A549 (cell line): ENCODE results near the gene RHOF. TPM values are rescaled to one million over a fixed set of nuclear protein-coding genes. Genes with fewer than 3 reads are reported as not detected.

Experiments used
- ATAC-seq, 2 experiments: fragments of 200-7000 bp in 1 of 2; fragments of >200 bp in 1 of 2; cut with Nextera tagmentation in 1 of 2; cut with Tn5 transposase in 1 of 2; 3 replicates each; pipeline versions ENCODE4 v1.8.0 to v1.9.1; 2018 to 2020; ENCODE audit warnings: mild to moderate bottlenecking in 1 of 2, moderate library complexity in 1 of 2
- CTCF ChIA-PET: fragments of 300-600 bp; sonication (Branson Sonifier 250); formaldehyde crosslinking; extraction: SDS; loops from one replicate; lab custom pipeline; 2021; ENCODE audit warnings: antibody characterized with exemption, inconsistent platforms; lab: Yijun Ruan, JAX
- POLR2A ChIA-PET: fragments of 350-600 bp; formaldehyde crosslinking; extraction: SDS; loops from one replicate; lab custom pipeline; 2021; ENCODE audit warnings: antibody characterized with exemption, inconsistent platforms; lab: Yijun Ruan, JAX
- DNase-seq, 2 experiments: peaks; one replicate each; pipeline versions ENCODE4 v3.0.0 to v3.0.0-alpha.2; 2011 to 2016; ENCODE audit warnings: low read depth in 1 of 2, low spot score in 1 of 2
- FAIRE-seq: peaks from 2 replicates; lab custom pipeline; 2011; peaks lifted over from hg19 to GRCh38; lab: Jason Lieb, UNC
- H3K27ac ChIP-seq, 2 experiments: fragments of >200 bp; sonication (Bioruptor Twin); formaldehyde crosslinking; 3 replicates each; pipeline ENCODE4 v1.5.1; 2016 to 2017
- H3K4me1 ChIP-seq: fragments of >200 bp; sonication (Bioruptor Twin); formaldehyde crosslinking; 3 replicates; pipeline ENCODE4 v1.6.1; 2016
- H3K4me2 ChIP-seq: fragments of >200 bp; sonication (Bioruptor Twin); formaldehyde crosslinking; 3 replicates; pipeline ENCODE4 v1.6.1; 2016
- H3K4me3 ChIP-seq: fragments of >200 bp; sonication (Bioruptor Twin); formaldehyde crosslinking; 3 replicates; pipeline ENCODE4 v1.5.1; 2016
- H3K9me3 ChIP-seq: fragments of >200 bp; sonication (Bioruptor Twin); formaldehyde crosslinking; 3 replicates; pipeline ENCODE4 v1.6.1; 2016
- BHLHE40 ChIP-seq: IDR thresholded peaks from 2 replicates; pipeline ENCODE4 v1.6.1; 2012; ENCODE audit warnings: low read depth, low read length, inconsistent platforms
- CBX2 ChIP-seq: fragments of 200-600 bp; sonication (generic); IDR thresholded peaks from 2 replicates; pipeline ENCODE4 v1.6.1; 2016; ENCODE audit warnings: low read depth, mild to moderate bottlenecking, borderline replicate concordance
- CHD4 ChIP-seq: fragments of 200-600 bp; sonication (generic); IDR thresholded peaks from 2 replicates; pipeline ENCODE4 v1.6.1; 2016; ENCODE audit warnings: antibody characterized with exemption, mild to moderate bottlenecking, borderline replicate concordance
- HDAC2 ChIP-seq: fragments of 200-600 bp; sonication (generic); IDR thresholded peaks from 2 replicates; pipeline ENCODE4 v1.6.1; 2016
- JUN ChIP-seq, 2 experiments: fragments of >200 bp; sonication (Bioruptor Twin); formaldehyde crosslinking; IDR thresholded peaks; 2 replicates in 1 of 2; 3 replicates in 1 of 2; pipeline ENCODE4 v1.6.1; 2016 to 2017
- JUNB ChIP-seq: fragments of >200 bp; sonication (Bioruptor Twin); formaldehyde crosslinking; IDR thresholded peaks from 2 replicates; pipeline ENCODE4 v1.6.1; 2016
- NFE2L2 ChIP-seq: fragments of 150-350 bp; conservative IDR thresholded peaks from 2 replicates; pipeline ENCODE4 v1.6.1; 2014; ENCODE audit warnings: low read length
- NR3C1 ChIP-seq: fragments of >200 bp; sonication (Bioruptor Twin); formaldehyde crosslinking; IDR thresholded peaks from 3 replicates; pipeline ENCODE4 v1.6.1; 2017
- PHF8 ChIP-seq: fragments of 200-600 bp; sonication (generic); IDR thresholded peaks from 2 replicates; pipeline ENCODE4 v1.6.1; 2016; ENCODE audit warnings: low read depth, mild to moderate bottlenecking, antibody characterized with exemption, moderate library complexity, borderline replicate concordance
- RAD21 ChIP-seq, 2 experiments: fragments of >200 bp in 1 of 2; sonication (Bioruptor Twin) in 1 of 2; formaldehyde crosslinking in 1 of 2; IDR thresholded peaks in 1 of 2; conservative IDR thresholded peaks in 1 of 2; 2 replicates in 1 of 2; 3 replicates in 1 of 2; pipeline ENCODE4 v1.6.1; 2012 to 2018; ENCODE audit warnings: inconsistent platforms in 1 of 2
- RARB ChIP-seq: fragments of 250-450 bp; sonication (Bioruptor Pico); IDR thresholded peaks from 2 replicates; pipeline ENCODE4 v1.8.0; 2021; ENCODE audit warnings: mild to moderate bottlenecking, moderate library complexity
- RCOR1 ChIP-seq: fragments of 150-350 bp; IDR thresholded peaks from 2 replicates; pipeline ENCODE4 v1.6.1; 2014; ENCODE audit warnings: antibody characterized with exemption, low read length, low read depth
- RNF2 ChIP-seq: fragments of 200-600 bp; sonication (generic); IDR thresholded peaks from 2 replicates; pipeline ENCODE4 v1.6.1; 2016; ENCODE audit warnings: low read depth, mild to moderate bottlenecking, antibody characterized with exemption, moderate library complexity, borderline replicate concordance
- SMC3 ChIP-seq: fragments of >200 bp; sonication (Bioruptor Twin); formaldehyde crosslinking; IDR thresholded peaks from 3 replicates; pipeline ENCODE4 v1.6.1; 2018; ENCODE audit warnings: inconsistent platforms
- SREBF2 ChIP-seq: fragments of 450-650 bp; IDR thresholded peaks from 2 replicates; pipeline ENCODE4 v1.6.1; 2014; ENCODE audit warnings: mild to moderate bottlenecking, moderate library complexity
- ZSCAN20 ChIP-seq: fragments of 250-450 bp; sonication (Bioruptor Pico); IDR thresholded peaks from 2 replicates; pipeline ENCODE4 v1.8.0; 2022; ENCODE audit warnings: mild to moderate bottlenecking, moderate library complexity
- WGBS: methylation state at CpG from one replicate; pipeline ENCODE4 v1.1.6; 2017; ENCODE audit errors: missing lambda C conversion rate; 5-methylcytosine and 5-hydroxymethylcytosine counted together
- polyA plus RNA-seq, 4 experiments: library from polyadenylated mRNA; depleted of rRNA in 3 of 4; stranded (reverse); fragments of >200 nt; fragmentation: RNase III in 1 of 4; extraction: RNeasy Plus Mini Kit Qiagen cat#74134 plus additional on column Dnase treatment in 1 of 4; gene quantifications; 2 replicates in 3 of 4; 3 replicates in 1 of 4; pipeline ENCODE4 v1.2.3, GENCODE V29; 2011 to 2017
- TF ChIP-seq, protein P1 (sequence below): fragments of >200 bp; sonication (Bioruptor Twin); formaldehyde crosslinking; IDR thresholded peaks from 2 replicates; pipeline ENCODE4 v1.6.1; 2016
- TF ChIP-seq, protein P2 (sequence below): fragments of 150-350 bp; IDR thresholded peaks from 2 replicates; pipeline ENCODE4 v1.6.1; 2014; ENCODE audit warnings: low read depth, mild to moderate bottlenecking, low read length
- TF ChIP-seq, protein P3 (sequence below): IDR thresholded peaks from 2 replicates; pipeline ENCODE4 v1.6.1; 2012
- TF ChIP-seq, protein P4 (sequence below): IDR thresholded peaks from 2 replicates; pipeline ENCODE4 v1.6.1; 2012
- TF ChIP-seq, protein P5 (sequence below): fragments of 200-600 bp; sonication (generic); IDR thresholded peaks from 2 replicates; pipeline ENCODE4 v1.6.1; 2016; ENCODE audit warnings: antibody characterized with exemption, mild to moderate bottlenecking, moderate library complexity
- TF ChIP-seq, protein P6 (sequence below): fragments of 250-450 bp; sonication (Bioruptor Pico); IDR thresholded peaks from 2 replicates; pipeline ENCODE4 v1.5.0; 2020; ENCODE audit warnings: low read depth, mild to moderate bottlenecking, moderate library complexity
- TF ChIP-seq, protein P7 (sequence below): fragments of >200 bp; sonication (Bioruptor Twin); formaldehyde crosslinking; IDR thresholded peaks from 3 replicates; pipeline ENCODE4 v1.6.1; 2016

RHOF gene
- polyA plus RNA-seq, 2 of the 4 experiments (the other 2 are of a cell fraction), result 47.1 to 52.3 TPM

DNA sequence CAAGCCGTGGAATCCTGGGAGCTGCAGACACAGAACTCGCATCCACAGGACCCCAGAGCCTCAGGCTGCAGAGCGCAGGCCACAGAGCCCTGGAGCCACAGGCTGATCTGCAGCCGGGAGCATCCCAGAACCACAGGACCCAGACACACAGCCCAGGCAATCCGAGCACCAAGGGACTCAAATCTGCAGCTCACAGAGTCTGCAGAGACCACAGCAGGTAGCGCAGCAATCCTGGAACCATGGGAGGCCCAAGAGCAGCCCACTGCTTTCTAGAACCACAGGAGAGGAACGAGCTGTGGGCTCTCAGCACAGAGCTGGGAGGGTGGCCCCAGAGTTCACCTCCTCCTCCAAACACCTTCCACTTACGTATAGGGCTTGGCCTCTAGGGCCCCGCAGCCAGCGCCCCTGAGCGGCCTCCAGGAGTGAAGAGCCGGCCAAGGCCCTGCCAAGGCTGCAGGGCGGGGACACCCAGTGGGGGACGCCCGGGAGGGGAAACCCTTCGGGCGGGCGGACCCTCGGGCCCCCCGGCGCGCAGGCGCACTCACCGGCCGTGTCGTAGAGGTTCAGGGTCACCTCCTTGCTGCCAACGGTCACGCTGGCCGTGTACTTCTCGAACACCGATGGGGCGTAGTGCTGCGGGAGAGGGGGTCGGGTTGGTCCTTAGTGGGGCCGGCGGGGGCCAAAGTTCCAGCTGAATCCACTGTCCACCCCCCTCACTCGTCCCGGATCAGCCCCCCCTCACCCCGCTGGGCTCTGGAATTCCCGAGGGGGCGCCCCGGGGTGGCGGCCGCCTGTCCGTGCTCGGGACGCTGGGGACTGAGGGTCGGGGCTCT, 665 bp downstream of the RHOF start:
- ATAC-seq (peak; percentile 15; a peak in 5 of 6 replicates), DNase-seq (no peak), FAIRE-seq (no peak)
- POLR2A ChIA-PET, result interaction anchor here (1.1 to 6.1 kb wide), 6 partner anchors 8 to 18 kb away, joined by 3 to 43 read pairs (median 8); partner anchors contain the start of gene SETD1B
- peaks cover 75% of the 10 kb centered on the region for H3K4me1 ChIP-seq
- WGBS, result 6% methylated on average over 23 of the region's 48 CpGs
- H3K4me2 ChIP-seq, result peak overlapping the region; percentile 78
- TF ChIP-seq SREBF2 (no peak), RNF2 (peak; percentile 46; the same call in 1 of the 2 replicates), SMC3 (0 out of 3 replicates have a peak, but pooled peaks have one; percentile 9), RAD21 (conservative IDR thresholded peaks at IDR 0.05 in 1 of 2, IDR thresholded peaks at IDR 0.05 in 1 of 2) (0 out of 5 replicates have a peak, but pooled peaks of 1 of the 2 experiments have one; percentile 7), BHLHE40 (no peak)
- CTCF ChIA-PET, result interaction anchor here (0.6 to 72.2 kb wide), 18 partner anchors 7 to 331 kb away, joined by 3 to 2657 read pairs (median 8); partner anchors contain the start of genes PSMD9, RHOF, SETD1B and TMEM120B
- H3K27ac ChIP-seq, result peak overlapping the region; percentile 100
- no peaks in the 10 kb centered on the region for H3K9me3 ChIP-seq
- peak overlapping the region; percentile 96 for H3K4me3 ChIP-seq

DNA sequence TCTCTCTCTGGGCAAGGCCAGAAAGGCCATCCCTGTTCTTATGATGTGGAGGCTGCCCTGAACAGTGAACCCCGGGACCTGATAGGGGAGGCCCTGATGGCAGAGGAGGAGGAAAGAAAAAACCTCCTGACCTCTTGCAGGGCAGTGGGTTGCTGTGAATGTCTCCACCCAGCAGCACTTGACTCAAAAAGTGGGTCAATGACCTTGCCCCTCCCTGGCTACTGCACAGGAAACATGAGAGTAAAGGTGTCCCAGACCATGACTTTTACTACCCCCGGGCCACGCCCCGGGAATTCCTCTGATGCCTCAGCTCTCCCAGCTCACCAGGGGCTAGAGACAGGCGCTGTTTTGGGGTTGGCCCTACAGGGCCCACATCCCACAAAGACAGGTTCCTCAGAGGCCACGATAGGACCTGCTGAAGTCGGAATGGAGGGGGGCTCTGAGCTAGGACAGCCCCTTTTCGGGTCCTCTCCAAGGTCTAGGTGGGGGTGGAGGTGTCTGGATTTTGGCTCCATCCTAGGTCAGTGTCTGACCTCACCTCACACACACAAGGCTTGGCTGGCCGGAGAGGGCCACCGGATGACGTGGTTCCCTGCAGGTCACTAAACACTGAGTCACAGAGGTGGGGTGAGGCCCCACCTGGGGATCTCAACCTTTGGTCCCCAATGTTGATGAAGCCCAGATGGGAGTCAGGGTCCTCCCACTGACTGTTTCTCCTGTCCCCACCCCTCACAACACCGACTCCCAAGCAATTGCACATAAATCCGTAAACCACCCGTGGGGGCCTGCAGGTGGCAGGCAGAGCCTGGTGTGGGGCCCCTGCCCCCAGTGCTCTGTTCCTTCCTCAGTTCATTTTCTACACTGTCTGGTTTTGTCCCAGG, 1.6 kb downstream of the RHOF start:
- H3K4me3 ChIP-seq, result peak overlapping the region; percentile 96
- H3K27ac ChIP-seq, result peak overlapping the region; percentile 100
- WGBS, result 5% methylated on average over 13 of the region's 14 CpGs
- H3K9me3 ChIP-seq, result no peaks in the 10 kb centered on the region
- DNase-seq (peak in 1 of 2 experiments; percentile 85), ATAC-seq (peak in 1 of 2 experiments; percentile 10; a peak in 3 of 6 replicates), FAIRE-seq (no peak)
- peaks cover 78% of the 10 kb centered on the region for H3K4me1 ChIP-seq
- ChIA-PET POLR2A (interaction anchor here (0.7 to 6.1 kb wide), 4 partner anchors 10 to 772 kb away, joined by 3 to 43 read pairs (median 4); no protein-coding TSS in a partner anchor), CTCF (interaction anchor here (0.6 to 72.2 kb wide), 8 partner anchors 6 to 112 kb away, joined by 3 to 2657 read pairs (median 100); partner anchors contain the start of genes PSMD9, RHOF and SETD1B)
- peak overlapping the region; percentile 78 for H3K4me2 ChIP-seq
- TF ChIP-seq, protein P1, sequence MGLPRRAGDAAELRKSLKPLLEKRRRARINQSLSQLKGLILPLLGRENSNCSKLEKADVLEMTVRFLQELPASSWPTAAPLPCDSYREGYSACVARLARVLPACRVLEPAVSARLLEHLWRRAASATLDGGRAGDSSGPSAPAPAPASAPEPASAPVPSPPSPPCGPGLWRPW, result no peak
- no peak for TF ChIP-seq CBX2
- TF ChIP-seq, protein P2, sequence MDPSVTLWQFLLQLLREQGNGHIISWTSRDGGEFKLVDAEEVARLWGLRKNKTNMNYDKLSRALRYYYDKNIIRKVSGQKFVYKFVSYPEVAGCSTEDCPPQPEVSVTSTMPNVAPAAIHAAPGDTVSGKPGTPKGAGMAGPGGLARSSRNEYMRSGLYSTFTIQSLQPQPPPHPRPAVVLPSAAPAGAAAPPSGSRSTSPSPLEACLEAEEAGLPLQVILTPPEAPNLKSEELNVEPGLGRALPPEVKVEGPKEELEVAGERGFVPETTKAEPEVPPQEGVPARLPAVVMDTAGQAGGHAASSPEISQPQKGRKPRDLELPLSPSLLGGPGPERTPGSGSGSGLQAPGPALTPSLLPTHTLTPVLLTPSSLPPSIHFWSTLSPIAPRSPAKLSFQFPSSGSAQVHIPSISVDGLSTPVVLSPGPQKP, result no peak
- TF ChIP-seq, protein P3, sequence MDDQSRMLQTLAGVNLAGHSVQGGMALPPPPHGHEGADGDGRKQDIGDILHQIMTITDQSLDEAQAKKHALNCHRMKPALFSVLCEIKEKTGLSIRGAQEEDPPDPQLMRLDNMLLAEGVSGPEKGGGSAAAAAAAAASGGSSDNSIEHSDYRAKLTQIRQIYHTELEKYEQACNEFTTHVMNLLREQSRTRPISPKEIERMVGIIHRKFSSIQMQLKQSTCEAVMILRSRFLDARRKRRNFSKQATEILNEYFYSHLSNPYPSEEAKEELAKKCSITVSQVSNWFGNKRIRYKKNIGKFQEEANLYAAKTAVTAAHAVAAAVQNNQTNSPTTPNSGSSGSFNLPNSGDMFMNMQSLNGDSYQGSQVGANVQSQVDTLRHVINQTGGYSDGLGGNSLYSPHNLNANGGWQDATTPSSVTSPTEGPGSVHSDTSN, result no peak
- TF ChIP-seq NFE2L2, result no peak
- peak; percentile 34; the same call in 1 of the 2 replicates for TF ChIP-seq JUNB
- TF ChIP-seq, protein P4, sequence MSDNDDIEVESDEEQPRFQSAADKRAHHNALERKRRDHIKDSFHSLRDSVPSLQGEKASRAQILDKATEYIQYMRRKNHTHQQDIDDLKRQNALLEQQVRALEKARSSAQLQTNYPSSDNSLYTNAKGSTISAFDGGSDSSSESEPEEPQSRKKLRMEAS, result peak; percentile 47
- no peak for TF ChIP-seq RAD21 (conservative IDR thresholded peaks at IDR 0.05 in 1 of 2, IDR thresholded peaks at IDR 0.05 in 1 of 2)
- TF ChIP-seq NR3C1, result no peak
- TF ChIP-seq BHLHE40, result no peak
- TF ChIP-seq, protein P5, sequence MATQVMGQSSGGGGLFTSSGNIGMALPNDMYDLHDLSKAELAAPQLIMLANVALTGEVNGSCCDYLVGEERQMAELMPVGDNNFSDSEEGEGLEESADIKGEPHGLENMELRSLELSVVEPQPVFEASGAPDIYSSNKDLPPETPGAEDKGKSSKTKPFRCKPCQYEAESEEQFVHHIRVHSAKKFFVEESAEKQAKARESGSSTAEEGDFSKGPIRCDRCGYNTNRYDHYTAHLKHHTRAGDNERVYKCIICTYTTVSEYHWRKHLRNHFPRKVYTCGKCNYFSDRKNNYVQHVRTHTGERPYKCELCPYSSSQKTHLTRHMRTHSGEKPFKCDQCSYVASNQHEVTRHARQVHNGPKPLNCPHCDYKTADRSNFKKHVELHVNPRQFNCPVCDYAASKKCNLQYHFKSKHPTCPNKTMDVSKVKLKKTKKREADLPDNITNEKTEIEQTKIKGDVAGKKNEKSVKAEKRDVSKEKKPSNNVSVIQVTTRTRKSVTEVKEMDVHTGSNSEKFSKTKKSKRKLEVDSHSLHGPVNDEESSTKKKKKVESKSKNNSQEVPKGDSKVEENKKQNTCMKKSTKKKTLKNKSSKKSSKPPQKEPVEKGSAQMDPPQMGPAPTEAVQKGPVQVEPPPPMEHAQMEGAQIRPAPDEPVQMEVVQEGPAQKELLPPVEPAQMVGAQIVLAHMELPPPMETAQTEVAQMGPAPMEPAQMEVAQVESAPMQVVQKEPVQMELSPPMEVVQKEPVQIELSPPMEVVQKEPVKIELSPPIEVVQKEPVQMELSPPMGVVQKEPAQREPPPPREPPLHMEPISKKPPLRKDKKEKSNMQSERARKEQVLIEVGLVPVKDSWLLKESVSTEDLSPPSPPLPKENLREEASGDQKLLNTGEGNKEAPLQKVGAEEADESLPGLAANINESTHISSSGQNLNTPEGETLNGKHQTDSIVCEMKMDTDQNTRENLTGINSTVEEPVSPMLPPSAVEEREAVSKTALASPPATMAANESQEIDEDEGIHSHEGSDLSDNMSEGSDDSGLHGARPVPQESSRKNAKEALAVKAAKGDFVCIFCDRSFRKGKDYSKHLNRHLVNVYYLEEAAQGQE, result no peak
- TF ChIP-seq, protein P6, sequence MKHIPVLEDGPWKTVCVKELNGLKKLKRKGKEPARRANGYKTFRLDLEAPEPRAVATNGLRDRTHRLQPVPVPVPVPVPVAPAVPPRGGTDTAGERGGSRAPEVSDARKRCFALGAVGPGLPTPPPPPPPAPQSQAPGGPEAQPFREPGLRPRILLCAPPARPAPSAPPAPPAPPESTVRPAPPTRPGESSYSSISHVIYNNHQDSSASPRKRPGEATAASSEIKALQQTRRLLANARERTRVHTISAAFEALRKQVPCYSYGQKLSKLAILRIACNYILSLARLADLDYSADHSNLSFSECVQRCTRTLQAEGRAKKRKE (CRISPR knock-in tag), result no peak
- TF ChIP-seq JUN (IDR thresholded peaks at IDR 0.05), result peak in 1 of 2 experiments; percentile 59; a peak in 1 of 5 replicates
- TF ChIP-seq PHF8, result no peak
- no peak for TF ChIP-seq RNF2
- TF ChIP-seq, protein P7, sequence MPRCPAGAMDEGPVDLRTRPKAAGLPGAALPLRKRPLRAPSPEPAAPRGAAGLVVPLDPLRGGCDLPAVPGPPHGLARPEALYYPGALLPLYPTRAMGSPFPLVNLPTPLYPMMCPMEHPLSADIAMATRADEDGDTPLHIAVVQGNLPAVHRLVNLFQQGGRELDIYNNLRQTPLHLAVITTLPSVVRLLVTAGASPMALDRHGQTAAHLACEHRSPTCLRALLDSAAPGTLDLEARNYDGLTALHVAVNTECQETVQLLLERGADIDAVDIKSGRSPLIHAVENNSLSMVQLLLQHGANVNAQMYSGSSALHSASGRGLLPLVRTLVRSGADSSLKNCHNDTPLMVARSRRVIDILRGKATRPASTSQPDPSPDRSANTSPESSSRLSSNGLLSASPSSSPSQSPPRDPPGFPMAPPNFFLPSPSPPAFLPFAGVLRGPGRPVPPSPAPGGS, result no peak
- no peak for TF ChIP-seq ZSCAN20 (CRISPR knock-in tag)
- no peak for TF ChIP-seq RARB
- no peak for TF ChIP-seq HDAC2
- no peak for TF ChIP-seq CHD4
- TF ChIP-seq RCOR1, result no peak
